K562 (cell line): ENCODE results near the gene MBD5. TPM values are rescaled to one million over a fixed set of nuclear protein-coding genes. Genes with fewer than 3 reads are reported as not detected.

Experiments used
- ATF7 ChIP-seq: fragments of 450-650 bp; IDR thresholded peaks from 2 replicates; pipeline ENCODE4 v1.7.1; 2014; ENCODE audit warnings: mild to moderate bottlenecking, moderate library complexity
- CBX8 ChIP-seq: fragments of 200-600 bp; sonication (generic); IDR thresholded peaks from 2 replicates; pipeline ENCODE4 v1.6.1; 2012; ENCODE audit warnings: borderline replicate concordance, mixed run types, low read depth, mild to moderate bottlenecking, moderate library complexity, mixed read lengths, low read length, control low read depth, inconsistent platforms; ENCODE audit not compliant: poor library complexity, severe bottlenecking; ENCODE audit errors: extremely low read depth
- E2F6 ChIP-seq, 2 experiments: IDR thresholded peaks; 2 replicates each; pipeline ENCODE4 v1.6.1; 2011; ENCODE audit warnings: borderline replicate concordance in 1 of 2, control low read depth in 1 of 2, low read depth in 1 of 2, low read length in 1 of 2, mild to moderate bottlenecking in 1 of 2, mixed read lengths in 1 of 2, moderate library complexity in 1 of 2; ENCODE audit not compliant: insufficient read depth in 1 of 2, insufficient read length in 1 of 2, poor library complexity in 1 of 2, severe bottlenecking in 1 of 2; ENCODE audit errors: extremely low read depth in 1 of 2
- KLF16 ChIP-seq: IDR thresholded peaks from 2 replicates; pipeline ENCODE4 v1.6.1; 2016; ENCODE audit warnings: antibody characterized with exemption
- SAP30 ChIP-seq: fragments of 200-600 bp; sonication (generic); IDR thresholded peaks from 2 replicates; pipeline ENCODE4 v1.6.1; 2012; ENCODE audit warnings: borderline replicate concordance, low read depth, mild to moderate bottlenecking, moderate library complexity, low read length, control low read depth, inconsistent platforms; ENCODE audit not compliant: insufficient read depth, poor library complexity, severe bottlenecking
- SUPT5H ChIP-seq: fragments of 450-650 bp; IDR thresholded peaks from 2 replicates; pipeline ENCODE4 v1.6.1; 2016
- THRAP3 ChIP-seq: fragments of 450-650 bp; IDR thresholded peaks from 2 replicates; pipeline ENCODE4 v1.6.1; 2016; ENCODE audit warnings: mild to moderate bottlenecking, inconsistent platforms, borderline replicate concordance
- WHSC1 ChIP-seq: IDR thresholded peaks from one replicate; pipeline ENCODE4 v1.6.1; 2012; ENCODE audit warnings: low read length, control low read depth, inconsistent platforms
- ZNF134 ChIP-seq: fragments of 250-450 bp; sonication (Bioruptor Pico); conservative IDR thresholded peaks from 2 replicates; pipeline ENCODE4 v1.4.0; 2020
- ZNF324 ChIP-seq: fragments of 250-450 bp; sonication (Bioruptor Pico); IDR thresholded peaks from 2 replicates; pipeline ENCODE4 v1.4.0; 2020; ENCODE audit warnings: mild to moderate bottlenecking
- polyA plus RNA-seq, 8 experiments: library from polyadenylated mRNA; depleted of rRNA in 4 of 8; stranded (reverse) in 5 of 8; unstranded in 3 of 8; fragments of >200 nt; fragmentation: Nextera tagmentation in 2 of 8; fragmentation: Illumina TruSeq in 1 of 8; extraction: Ambion mirVana in 2 of 8; extraction: Trizol in 1 of 8; gene quantifications; 2 replicates each; pipeline versions ENCODE4 v1.2.1 to v1.2.3, GENCODE V29; 2011 to 2014; ENCODE audit warnings: inconsistent platforms in 1 of 8, missing spikeins in 1 of 8
- total RNA-seq, 7 experiments: library from RNA; depleted of rRNA in 6 of 7; stranded (reverse); fragments of >200 nt in 6 of 7; fragmentation: Illumina TruSeq in 2 of 7; extraction: Trizol in 2 of 7; gene quantifications; 2 replicates each; pipeline versions ENCODE4 v1.2.1 to v1.2.3, GENCODE V29; 2011 to 2021; ENCODE audit warnings: low replicate concordance in 1 of 7
- TF ChIP-seq, protein P1 (sequence below): fragments of 450-650 bp; formaldehyde crosslinking; conservative IDR thresholded peaks from 2 replicates; pipeline ENCODE4 v1.4.0; 2022; ENCODE audit warnings: mild to moderate bottlenecking, missing genetic modification characterization
- TF ChIP-seq, protein P2 (sequence below): fragments of 450-650 bp; formaldehyde crosslinking; IDR thresholded peaks from 2 replicates; pipeline ENCODE4 v1.4.0; 2020; ENCODE audit warnings: mild to moderate bottlenecking, moderate library complexity
- TF ChIP-seq, protein P3 (sequence below): sonication (generic); formaldehyde crosslinking; IDR thresholded peaks from 2 replicates; pipeline ENCODE4 v1.8.0; 2022; ENCODE audit warnings: mild to moderate bottlenecking, missing genetic modification reagents
- TF ChIP-seq, protein P4 (sequence below), 2 experiments: fragments of 450-650 bp; formaldehyde crosslinking in 1 of 2; IDR thresholded peaks; 2 replicates each; pipeline versions ENCODE4 v1.4.0 to v1.6.1; 2014 to 2020; ENCODE audit warnings: mild to moderate bottlenecking in 2 of 2, borderline replicate concordance in 1 of 2, low read depth in 1 of 2

The MBD5 gene
- total and polyA plus RNA-seq, 9 of the 15 experiments (the other 6 are each of a cell fraction or from before 2014, with no cell fraction given) = 3.4 to 14.5 (median 9.0) TPM

DNA sequence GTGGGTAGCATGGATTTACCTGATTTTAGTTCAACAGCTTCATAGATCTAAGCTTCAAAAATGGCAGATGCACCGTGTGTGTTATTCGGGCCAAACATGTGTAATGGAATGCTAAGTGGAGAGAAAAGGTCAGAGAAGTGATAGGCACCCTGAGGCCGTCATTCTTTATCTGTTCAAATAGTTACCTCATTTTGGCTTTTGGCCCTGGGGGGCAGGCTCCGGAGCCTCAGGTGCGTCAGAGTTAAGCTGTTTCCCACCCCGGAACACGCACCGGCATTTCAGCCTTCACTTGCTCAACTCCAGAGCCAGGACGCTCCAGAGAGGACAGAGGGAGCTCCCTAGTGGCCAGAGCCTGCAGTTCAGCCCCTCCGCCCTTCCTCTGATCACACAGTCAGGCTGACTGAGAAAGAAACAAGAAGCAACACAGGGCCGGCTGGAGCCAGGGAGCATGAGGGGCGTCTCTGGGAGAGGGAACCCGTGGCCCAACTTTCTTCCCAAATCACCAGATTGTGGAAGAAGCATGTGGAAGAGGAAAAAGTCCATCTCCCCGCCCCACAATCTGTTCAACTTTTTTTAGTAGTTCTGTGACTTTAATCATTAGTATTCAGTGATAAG lies 488.5 kb downstream of the MBD5 start (continued):
- TF ChIP-seq E2F6 (IDR thresholded peaks at IDR 0.05; ENCODE audit: borderline replicate concordance in 1 of 2, extremely low read depth in 1 of 2, insufficient read depth in 1 of 2, insufficient read length in 1 of 2, low read depth in 1 of 2, low read length in 1 of 2, poor library complexity in 1 of 2, severe bottlenecking in 1 of 2) = peak; percentile 75 to 95
- no peak for TF ChIP-seq ZNF324 (CRISPR knock-in tag)
- TF ChIP-seq, protein P1, sequence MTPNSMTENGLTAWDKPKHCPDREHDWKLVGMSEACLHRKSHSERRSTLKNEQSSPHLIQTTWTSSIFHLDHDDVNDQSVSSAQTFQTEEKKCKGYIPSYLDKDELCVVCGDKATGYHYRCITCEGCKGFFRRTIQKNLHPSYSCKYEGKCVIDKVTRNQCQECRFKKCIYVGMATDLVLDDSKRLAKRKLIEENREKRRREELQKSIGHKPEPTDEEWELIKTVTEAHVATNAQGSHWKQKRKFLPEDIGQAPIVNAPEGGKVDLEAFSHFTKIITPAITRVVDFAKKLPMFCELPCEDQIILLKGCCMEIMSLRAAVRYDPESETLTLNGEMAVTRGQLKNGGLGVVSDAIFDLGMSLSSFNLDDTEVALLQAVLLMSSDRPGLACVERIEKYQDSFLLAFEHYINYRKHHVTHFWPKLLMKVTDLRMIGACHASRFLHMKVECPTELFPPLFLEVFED = no peak
- peak; percentile 48; the same call in 1 of the 2 replicates for TF ChIP-seq ATF7
- no peak for TF ChIP-seq SUPT5H
- TF ChIP-seq ZNF134 (CRISPR knock-in tag) = no peak
- TF ChIP-seq, protein P2, sequence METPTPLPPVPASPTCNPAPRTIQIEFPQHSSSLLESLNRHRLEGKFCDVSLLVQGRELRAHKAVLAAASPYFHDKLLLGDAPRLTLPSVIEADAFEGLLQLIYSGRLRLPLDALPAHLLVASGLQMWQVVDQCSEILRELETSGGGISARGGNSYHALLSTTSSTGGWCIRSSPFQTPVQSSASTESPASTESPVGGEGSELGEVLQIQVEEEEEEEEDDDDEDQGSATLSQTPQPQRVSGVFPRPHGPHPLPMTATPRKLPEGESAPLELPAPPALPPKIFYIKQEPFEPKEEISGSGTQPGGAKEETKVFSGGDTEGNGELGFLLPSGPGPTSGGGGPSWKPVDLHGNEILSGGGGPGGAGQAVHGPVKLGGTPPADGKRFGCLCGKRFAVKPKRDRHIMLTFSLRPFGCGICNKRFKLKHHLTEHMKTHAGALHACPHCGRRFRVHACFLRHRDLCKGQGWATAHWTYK = no peak
- no peak for TF ChIP-seq WHSC1
- no peak for TF ChIP-seq CBX8
- TF ChIP-seq THRAP3 = no peak
- no peak for TF ChIP-seq SAP30
- TF ChIP-seq, protein P3, sequence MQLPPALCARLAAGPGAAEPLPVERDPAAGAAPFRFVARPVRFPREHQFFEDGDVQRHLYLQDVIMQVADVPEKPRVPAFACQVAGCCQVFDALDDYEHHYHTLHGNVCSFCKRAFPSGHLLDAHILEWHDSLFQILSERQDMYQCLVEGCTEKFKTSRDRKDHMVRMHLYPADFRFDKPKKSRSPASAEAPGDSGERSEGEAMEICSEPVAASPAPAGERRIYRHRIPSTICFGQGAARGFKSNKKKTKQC (CRISPR knock-in tag) = peak; percentile 49; the same call in 1 of the 2 replicates
- peak; percentile 35; the same call in 1 of the 2 replicates for TF ChIP-seq KLF16
- TF ChIP-seq, protein P4, sequence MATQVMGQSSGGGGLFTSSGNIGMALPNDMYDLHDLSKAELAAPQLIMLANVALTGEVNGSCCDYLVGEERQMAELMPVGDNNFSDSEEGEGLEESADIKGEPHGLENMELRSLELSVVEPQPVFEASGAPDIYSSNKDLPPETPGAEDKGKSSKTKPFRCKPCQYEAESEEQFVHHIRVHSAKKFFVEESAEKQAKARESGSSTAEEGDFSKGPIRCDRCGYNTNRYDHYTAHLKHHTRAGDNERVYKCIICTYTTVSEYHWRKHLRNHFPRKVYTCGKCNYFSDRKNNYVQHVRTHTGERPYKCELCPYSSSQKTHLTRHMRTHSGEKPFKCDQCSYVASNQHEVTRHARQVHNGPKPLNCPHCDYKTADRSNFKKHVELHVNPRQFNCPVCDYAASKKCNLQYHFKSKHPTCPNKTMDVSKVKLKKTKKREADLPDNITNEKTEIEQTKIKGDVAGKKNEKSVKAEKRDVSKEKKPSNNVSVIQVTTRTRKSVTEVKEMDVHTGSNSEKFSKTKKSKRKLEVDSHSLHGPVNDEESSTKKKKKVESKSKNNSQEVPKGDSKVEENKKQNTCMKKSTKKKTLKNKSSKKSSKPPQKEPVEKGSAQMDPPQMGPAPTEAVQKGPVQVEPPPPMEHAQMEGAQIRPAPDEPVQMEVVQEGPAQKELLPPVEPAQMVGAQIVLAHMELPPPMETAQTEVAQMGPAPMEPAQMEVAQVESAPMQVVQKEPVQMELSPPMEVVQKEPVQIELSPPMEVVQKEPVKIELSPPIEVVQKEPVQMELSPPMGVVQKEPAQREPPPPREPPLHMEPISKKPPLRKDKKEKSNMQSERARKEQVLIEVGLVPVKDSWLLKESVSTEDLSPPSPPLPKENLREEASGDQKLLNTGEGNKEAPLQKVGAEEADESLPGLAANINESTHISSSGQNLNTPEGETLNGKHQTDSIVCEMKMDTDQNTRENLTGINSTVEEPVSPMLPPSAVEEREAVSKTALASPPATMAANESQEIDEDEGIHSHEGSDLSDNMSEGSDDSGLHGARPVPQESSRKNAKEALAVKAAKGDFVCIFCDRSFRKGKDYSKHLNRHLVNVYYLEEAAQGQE (IDR thresholded peaks at IDR 0.05; ENCODE audit: borderline replicate concordance) = peak; percentile 78
- TF ChIP-seq, protein P4 (CRISPR knock-in tag; IDR thresholded peaks at IDR 0.05; ENCODE audit: low read depth) = no peak
